ENCODE data around the gene NRARP. TPM values are rescaled to one million over a fixed set of nuclear protein-coding genes. Genes with fewer than 3 reads are reported as not detected.

Gene NRARP
- total RNA-seq, 1 experiment from 2014 or later, result 23.8 TPM

DNA sequence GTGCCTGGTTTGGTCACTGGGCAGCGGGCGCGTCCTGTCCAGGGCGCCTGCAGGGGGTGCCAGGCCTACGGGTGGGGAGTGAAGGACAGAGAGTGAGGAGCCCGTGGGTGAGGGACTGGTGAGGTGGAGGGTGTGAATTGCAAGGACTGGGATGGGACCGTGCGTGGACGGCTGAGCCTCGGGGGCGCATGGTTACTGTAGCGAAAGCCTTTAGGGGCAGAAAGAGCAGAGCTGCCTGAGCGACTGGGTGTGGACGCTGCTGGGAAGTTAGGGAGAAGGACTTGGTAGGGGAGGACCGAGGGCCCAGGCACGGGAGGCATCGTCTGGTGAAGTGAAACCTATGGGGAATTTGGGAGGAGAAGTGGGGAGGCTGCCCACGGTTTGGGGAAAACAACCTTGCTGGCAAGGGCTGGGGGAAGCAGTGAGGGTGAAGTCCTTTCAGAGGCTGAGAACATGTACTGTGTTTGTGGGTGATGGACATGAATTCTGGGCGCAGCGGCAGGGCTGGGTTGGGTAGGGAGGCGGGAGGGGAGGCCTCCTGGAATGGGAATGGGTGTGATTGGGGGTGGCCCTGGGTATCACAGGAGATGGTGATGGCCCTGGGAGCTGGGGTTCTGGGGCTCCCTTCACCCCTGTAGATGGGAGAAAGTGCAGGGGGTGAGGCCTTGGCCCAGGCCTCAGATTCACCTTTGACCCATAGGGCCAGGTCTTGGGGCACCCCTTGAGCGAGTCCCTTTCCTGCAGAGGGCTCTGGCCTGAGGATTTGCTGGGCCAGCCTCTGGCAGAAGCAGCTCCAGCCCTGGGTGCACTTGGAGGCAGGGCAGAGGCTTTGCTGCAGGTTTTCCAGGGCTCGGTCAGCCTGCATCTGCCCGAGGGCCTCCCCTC lies 26.2 kb downstream of the NRARP start:
- peaks cover 20 to 29% of the 10 kb centered on the region in 2 experiments for H3K4me1 Mint-ChIP-seq
- H3K4me3 Mint-ChIP-seq, result peak overlapping the region in 1 of 2 experiments; percentile 8; a peak in 2 of 5 replicates
- H4K8ac ChIP-seq (replicated peaks; ENCODE audit: insufficient read length, low read depth, low read length), result no peak overlapping the region
- no peak overlapping the region for H2BK15ac ChIP-seq (ENCODE audit: low read depth, low read length)
- H3K4me2 ChIP-seq (ENCODE audit: insufficient read depth, insufficient read length, low read length), result no peak overlapping the region
- H3K36me3 Mint-ChIP-seq (ENCODE audit: insufficient read depth in 1 of 3, low read depth in 3 of 3), result peaks cover 2 to 10% (median 9%) of the 10 kb centered on the region in 3 experiments; a peak in 6 of 7 replicates
- H3K23me2 ChIP-seq (ENCODE audit: insufficient read length, low read depth, low read length, poor library complexity, severe bottlenecking), result peaks cover 6% of the 10 kb centered on the region
- H3K9me3 ChIP-seq (ENCODE audit: control insufficient read depth, low read depth, low read length), result no peaks in the 10 kb centered on the region
- no CpG with 5 or more reads among the region's 24 CpGs for WGBS (ENCODE audit: extremely low coverage, insufficient read length, low lambda C conversion rate)
- H3K27me3 ChIP-seq (ENCODE audit: insufficient read depth, low read length), result no peaks in the 10 kb centered on the region
- H2AFZ ChIP-seq (ENCODE audit: low read length), result no peak overlapping the region
- DNase-seq, result peak; percentile 41
- no peak overlapping the region for H3K18ac ChIP-seq (ENCODE audit: insufficient read length, low read depth, low read length)
- no peak overlapping the region for H4K5ac ChIP-seq (ENCODE audit: insufficient read length, low read depth, low read length)
- no peak overlapping the region for H3T11ph ChIP-seq (ENCODE audit: low read length)
- no peak overlapping the region for H3K56ac ChIP-seq (ENCODE audit: insufficient read length, low read depth, low read length)
- H3K4me1 ChIP-seq (ENCODE audit: insufficient read depth, low read length), result no peaks in the 10 kb centered on the region
- no peak overlapping the region for H3K23ac ChIP-seq (ENCODE audit: insufficient read length, low read depth, low read length)
- no peak overlapping the region for H2AK5ac ChIP-seq (ENCODE audit: insufficient read length, low read length)
- H4K91ac ChIP-seq (ENCODE audit: insufficient read length, low read depth, low read length), result no peak overlapping the region
- H3K9me3 Mint-ChIP-seq, result no peaks in the 10 kb centered on the region
- H2BK120ac ChIP-seq (ENCODE audit: low read depth, low read length, poor library complexity, severe bottlenecking), result no peak overlapping the region
- no peaks in the 10 kb centered on the region for H3K79me1 ChIP-seq (ENCODE audit: insufficient read depth, low read depth, low read length, poor library complexity, severe bottlenecking)
- no peak overlapping the region for H2BK20ac ChIP-seq (ENCODE audit: low read depth, low read length, poor library complexity, severe bottlenecking)
- H3K27ac ChIP-seq (ENCODE audit: insufficient read length, low read depth, low read length), result no peak overlapping the region
- H3K14ac ChIP-seq (ENCODE audit: insufficient read depth, low read length), result no peak overlapping the region
- H4K20me1 ChIP-seq (ENCODE audit: control insufficient read depth, insufficient read depth, insufficient read length), result no peaks in the 10 kb centered on the region
- H3K9ac ChIP-seq (ENCODE audit: extremely low read depth, insufficient read length, low read length), result no peak overlapping the region
- H3K27me3 Mint-ChIP-seq (ENCODE audit: low read depth), result no peaks in the 10 kb centered on the region
- no peak overlapping the region for H2BK12ac ChIP-seq (ENCODE audit: insufficient read length, low read depth, low read length)
- no peak overlapping the region for H2BK5ac ChIP-seq (ENCODE audit: insufficient read length, low read length)
- TF ChIP-seq, protein P1, sequence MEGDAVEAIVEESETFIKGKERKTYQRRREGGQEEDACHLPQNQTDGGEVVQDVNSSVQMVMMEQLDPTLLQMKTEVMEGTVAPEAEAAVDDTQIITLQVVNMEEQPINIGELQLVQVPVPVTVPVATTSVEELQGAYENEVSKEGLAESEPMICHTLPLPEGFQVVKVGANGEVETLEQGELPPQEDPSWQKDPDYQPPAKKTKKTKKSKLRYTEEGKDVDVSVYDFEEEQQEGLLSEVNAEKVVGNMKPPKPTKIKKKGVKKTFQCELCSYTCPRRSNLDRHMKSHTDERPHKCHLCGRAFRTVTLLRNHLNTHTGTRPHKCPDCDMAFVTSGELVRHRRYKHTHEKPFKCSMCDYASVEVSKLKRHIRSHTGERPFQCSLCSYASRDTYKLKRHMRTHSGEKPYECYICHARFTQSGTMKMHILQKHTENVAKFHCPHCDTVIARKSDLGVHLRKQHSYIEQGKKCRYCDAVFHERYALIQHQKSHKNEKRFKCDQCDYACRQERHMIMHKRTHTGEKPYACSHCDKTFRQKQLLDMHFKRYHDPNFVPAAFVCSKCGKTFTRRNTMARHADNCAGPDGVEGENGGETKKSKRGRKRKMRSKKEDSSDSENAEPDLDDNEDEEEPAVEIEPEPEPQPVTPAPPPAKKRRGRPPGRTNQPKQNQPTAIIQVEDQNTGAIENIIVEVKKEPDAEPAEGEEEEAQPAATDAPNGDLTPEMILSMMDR (conservative IDR thresholded peaks at IDR 0.05), result no peak
- no peak overlapping the region for H3K4ac ChIP-seq (ENCODE audit: low read depth, low read length)
- H3K27ac Mint-ChIP-seq, result peak overlapping the region; percentile 79 to 96 (median 95); a peak in 6 of 7 replicates
- H3K79me2 ChIP-seq (ENCODE audit: insufficient read depth, low read length), result no peaks in the 10 kb centered on the region
